Tibial artery (tissue), 4 donors: ENCODE measurements around the gene PGGHG.
"Not testable (repeated sequence)": the region's sequence is repeated elsewhere in the genome, so short reads cannot be mapped to it uniquely, and the experiment has no call there.

Experiments
- DNase-seq, 2 donors: peaks; one replicate each; pipeline ENCODE4 v3.0.0-alpha.2; 2019
- H3K27ac ChIP-seq, 2 donors: fragments of 200-600 bp; sonication (generic) in 1 of 2; 1 replicate in 1 of 2; 2 replicates in 1 of 2; pipeline ENCODE4 v1.5.1; 2018 to 2019; ENCODE audit warnings: mild to moderate bottlenecking in 1 of 2
- H3K27me3 ChIP-seq, 2 donors: fragments of 200-600 bp; sonication (generic) in 1 of 2; one replicate each; pipeline versions ENCODE4 v1.5.1 to v1.6.0; 2016 to 2019
- H3K36me3 ChIP-seq, 3 donors: fragments of 200-600 bp; sonication (generic) in 2 of 3; one replicate each; pipeline ENCODE4 v1.5.1; 2016 to 2019; ENCODE audit warnings: mild to moderate bottlenecking in 2 of 3
- H3K4me1 ChIP-seq, 4 donors: fragments of 200-600 bp; sonication (generic) in 2 of 4; 1 replicate in 3 of 4; 2 replicates in 1 of 4; pipeline ENCODE4 v1.5.1; 2016 to 2019
- H3K4me3 ChIP-seq, 2 donors: fragments of 200-600 bp; sonication (generic) in 1 of 2; 1 replicate in 1 of 2; 2 replicates in 1 of 2; pipeline ENCODE4 v1.5.1; 2018 to 2019; ENCODE audit warnings: mild to moderate bottlenecking in 2 of 2
- H3K9me3 ChIP-seq, 3 donors: fragments of 200-600 bp; sonication (generic) in 1 of 3; one replicate each; pipeline ENCODE4 v1.5.1; 2016 to 2019
- intact Hi-C: fragments of 100-400 bp; cut with DNase I; formaldehyde crosslinking; loops from one replicate; pipeline ENCODE4 v1.15.0; 2023; ENCODE audit warnings: low total_unique reads
- TF ChIP-seq, protein P1 (sequence below), 2 experiments: fragments of 200-600 bp in 1 of 2; fragments of 450-650 bp in 1 of 2; IDR thresholded peaks; one replicate each; pipeline ENCODE4 v1.5.1; 2017 to 2019; ENCODE audit warnings: antibody characterized with exemption in 2 of 2, mild to moderate bottlenecking in 1 of 2, moderate library complexity in 1 of 2

PGGHG gene

DNA sequence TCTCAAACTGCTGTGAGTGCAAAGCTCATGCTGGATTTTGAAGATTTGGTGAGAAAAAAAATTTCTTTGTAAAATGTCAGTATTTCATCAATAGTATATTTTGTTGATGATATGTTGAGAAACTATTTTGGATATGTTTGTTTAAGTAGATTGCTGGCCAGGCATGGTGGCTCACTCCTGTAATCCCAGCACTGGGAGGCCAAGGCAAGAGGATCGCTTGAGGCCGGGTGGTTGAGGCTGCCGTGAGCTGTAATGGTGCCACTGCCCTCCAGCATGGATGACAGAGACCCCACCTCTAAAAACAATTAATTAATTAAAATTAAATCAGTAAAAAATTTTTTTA, 38.6 kb downstream of the PGGHG start:
- peak overlapping the region; percentile 65 to 68 for H3K27ac ChIP-seq
- H3K4me3 ChIP-seq, result peak overlapping the region in 1 of 2 donors; percentile 12
- TF ChIP-seq, protein P1, sequence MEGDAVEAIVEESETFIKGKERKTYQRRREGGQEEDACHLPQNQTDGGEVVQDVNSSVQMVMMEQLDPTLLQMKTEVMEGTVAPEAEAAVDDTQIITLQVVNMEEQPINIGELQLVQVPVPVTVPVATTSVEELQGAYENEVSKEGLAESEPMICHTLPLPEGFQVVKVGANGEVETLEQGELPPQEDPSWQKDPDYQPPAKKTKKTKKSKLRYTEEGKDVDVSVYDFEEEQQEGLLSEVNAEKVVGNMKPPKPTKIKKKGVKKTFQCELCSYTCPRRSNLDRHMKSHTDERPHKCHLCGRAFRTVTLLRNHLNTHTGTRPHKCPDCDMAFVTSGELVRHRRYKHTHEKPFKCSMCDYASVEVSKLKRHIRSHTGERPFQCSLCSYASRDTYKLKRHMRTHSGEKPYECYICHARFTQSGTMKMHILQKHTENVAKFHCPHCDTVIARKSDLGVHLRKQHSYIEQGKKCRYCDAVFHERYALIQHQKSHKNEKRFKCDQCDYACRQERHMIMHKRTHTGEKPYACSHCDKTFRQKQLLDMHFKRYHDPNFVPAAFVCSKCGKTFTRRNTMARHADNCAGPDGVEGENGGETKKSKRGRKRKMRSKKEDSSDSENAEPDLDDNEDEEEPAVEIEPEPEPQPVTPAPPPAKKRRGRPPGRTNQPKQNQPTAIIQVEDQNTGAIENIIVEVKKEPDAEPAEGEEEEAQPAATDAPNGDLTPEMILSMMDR (IDR thresholded peaks at IDR 0.05), result no peak
- H3K27me3 ChIP-seq, result no peaks in the 10 kb centered on the region
- no peak for DNase-seq
- peaks cover 8 to 37% (median 24%) of the 10 kb centered on the region in 4 donors for H3K4me1 ChIP-seq
- no peaks in the 10 kb centered on the region for H3K36me3 ChIP-seq
- intact Hi-C loops, result no loop called here
- H3K9me3 ChIP-seq, result no peaks in the 10 kb centered on the region

DNA sequence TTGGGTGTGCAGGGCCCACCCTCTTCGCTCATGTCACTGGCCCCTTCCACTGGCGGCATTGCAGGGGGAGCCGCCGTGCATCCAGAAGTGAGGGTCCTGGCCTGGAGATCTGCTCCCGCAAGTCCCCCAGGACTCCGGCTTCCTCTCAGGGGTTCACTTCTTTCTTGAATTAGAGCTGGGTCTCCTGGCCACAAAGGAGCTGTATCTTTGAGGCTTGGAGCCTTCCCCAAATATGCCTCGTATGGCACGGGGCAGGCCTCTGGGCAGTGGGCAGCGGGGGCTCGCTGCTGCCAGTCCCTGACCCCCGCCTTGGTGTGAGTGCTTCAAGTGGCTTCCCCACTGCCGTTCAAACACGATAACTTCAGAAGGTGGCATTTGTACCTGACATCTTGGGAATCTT, 39.1 kb downstream of the PGGHG start:
- Histone ChIP-seq H3K4me1 (peaks cover 8 to 37% (median 24%) of the 10 kb centered on the region in 4 donors), H3K27me3 (no peaks in the 10 kb centered on the region), H3K9me3 (no peaks in the 10 kb centered on the region), H3K36me3 (no peaks in the 10 kb centered on the region), H3K4me3 (no peak overlapping the region), H3K27ac (no peak overlapping the region)
- DNase-seq, result peak in 1 of 2 donors; percentile 53
- intact Hi-C loops, result no loop called here
- TF ChIP-seq, protein P1 (IDR thresholded peaks at IDR 0.05), result no peak

DNA sequence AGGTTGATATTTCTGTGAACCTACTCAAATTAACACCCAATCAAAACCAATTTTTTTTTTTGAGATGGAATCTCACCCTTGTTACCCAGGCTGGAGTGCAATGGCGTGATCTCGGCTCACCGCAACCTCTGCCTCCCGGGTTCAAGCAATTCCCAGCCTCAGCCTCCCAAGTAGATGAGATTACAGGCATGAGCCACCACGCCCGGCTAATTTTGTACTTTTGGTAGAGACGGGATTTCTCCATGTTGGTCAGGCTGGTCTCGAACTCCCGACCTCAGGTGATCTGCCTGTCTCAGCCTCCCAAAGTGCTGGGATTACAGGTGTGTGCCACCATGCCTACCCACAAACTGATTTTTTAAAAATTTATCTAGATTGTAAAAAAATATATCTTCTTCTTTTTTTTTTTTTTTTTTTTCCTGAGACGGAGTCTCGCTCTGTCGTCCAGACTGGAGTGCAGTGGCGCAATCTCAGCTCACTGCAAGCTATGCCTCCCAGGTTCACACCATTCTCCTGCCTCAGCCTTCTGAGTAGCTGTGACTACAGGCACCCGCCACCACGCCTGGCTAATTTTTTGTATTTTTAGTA, 39.7 kb downstream of the PGGHG start:
- intact Hi-C loops, H3K27me3 ChIP-seq, H3K36me3 ChIP-seq, H3K9me3 ChIP-seq, H3K4me3 ChIP-seq, H3K27ac ChIP-seq: not testable (repeated sequence)
- H3K4me1 ChIP-seq, result peaks cover 8 to 37% (median 24%) of the 10 kb centered on the region in 4 donors
- DNase-seq, result peak in 1 of 2 donors; percentile 35

DNA sequence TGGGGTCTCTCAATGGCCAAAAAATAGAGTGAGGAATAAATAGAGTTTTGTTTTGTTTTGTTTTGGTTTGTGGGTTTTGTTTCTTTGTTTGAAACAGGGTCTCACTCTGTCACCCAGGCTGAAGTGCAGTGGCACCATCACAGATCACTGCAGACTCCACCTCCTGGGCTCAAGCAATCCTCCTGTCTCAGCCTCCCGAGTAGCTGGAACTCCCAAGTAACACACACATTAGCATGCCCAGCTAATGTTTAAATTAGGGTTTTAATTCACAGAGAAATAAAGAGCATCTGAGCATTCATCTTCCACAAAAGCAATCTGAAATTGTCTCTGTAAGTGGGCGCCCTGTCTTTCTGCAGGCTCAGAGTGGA, 40.9 kb downstream of the PGGHG start:
- H3K4me1 ChIP-seq, result peaks cover 8 to 28% (median 21%) of the 10 kb centered on the region in 4 donors

DNA sequence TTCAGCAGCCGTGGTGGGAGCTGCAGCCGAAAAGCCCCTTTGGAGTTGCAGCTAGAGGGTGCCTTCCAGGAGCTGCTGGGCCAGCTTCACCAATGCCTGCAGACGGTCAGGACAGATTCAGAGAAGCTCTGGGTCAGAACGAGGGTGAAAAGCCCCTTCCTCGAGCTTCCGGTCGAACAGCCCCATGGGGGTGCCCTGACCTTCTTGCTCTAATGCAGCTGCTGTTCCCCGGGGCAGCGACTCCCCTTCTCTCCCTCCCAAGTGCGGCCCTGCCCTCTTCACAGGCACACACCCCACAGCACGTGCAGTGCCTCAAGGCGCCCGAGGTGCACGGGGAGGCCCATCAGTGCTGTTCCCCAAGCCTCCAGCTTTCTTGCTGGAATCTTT, 41.4 kb downstream of the PGGHG start:
- DNase-seq, result peak in 1 of 2 donors; percentile 56

More for the DNA sequence above, 40.9 kb downstream of the PGGHG start:
- Histone ChIP-seq H3K9me3 (no peaks in the 10 kb centered on the region), H3K36me3 (no peaks in the 10 kb centered on the region), H3K27ac (no peak overlapping the region), H3K27me3 (no peaks in the 10 kb centered on the region), H3K4me3 (no peak overlapping the region)
- peak in 1 of 2 donors; percentile 2 for DNase-seq
- intact Hi-C loops, result no loop called here
- TF ChIP-seq, protein P1 (IDR thresholded peaks at IDR 0.05), result no peak

DNA sequence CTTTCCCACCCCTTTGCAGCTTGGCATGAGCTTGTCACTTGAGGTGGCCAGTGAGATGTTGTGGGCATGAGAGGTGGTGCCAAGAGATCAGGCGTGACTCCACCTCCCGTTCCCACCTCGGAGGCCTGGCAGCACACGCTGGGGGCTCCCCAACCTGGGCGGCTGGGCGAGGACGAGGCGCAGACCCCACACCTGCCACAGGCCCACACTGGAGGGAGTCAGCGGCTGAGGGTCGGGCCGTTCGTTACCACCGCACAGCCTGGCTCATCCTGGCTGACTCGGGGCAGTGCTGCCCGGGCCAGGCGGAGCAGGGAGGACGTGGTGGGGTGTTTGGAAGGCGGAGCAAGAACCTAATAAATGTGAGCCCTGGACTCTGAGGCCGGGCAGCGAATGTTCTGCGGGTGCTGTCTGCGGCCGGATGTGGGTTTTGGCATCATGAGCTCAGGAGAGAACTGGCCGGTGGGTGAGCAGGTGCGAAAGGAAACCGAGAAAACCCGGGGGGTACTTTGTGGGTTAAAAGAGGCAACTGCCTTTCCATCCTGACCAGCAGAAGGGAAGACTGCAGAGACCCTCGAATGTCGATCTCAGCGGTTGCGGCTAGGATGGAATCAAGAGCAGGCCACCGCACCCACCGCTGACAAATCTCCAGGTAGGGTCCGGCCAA, 41.9 kb downstream of the PGGHG start:
- no peaks in the 10 kb centered on the region for H3K9me3 ChIP-seq
- no peaks in the 10 kb centered on the region for H3K36me3 ChIP-seq
- TF ChIP-seq, protein P1 (IDR thresholded peaks at IDR 0.05), result no peak
- intact Hi-C loops, result no loop called here
- peaks cover 8 to 22% (median 17%) of the 10 kb centered on the region in 4 donors for H3K4me1 ChIP-seq
- H3K4me3 ChIP-seq, result no peak overlapping the region
- H3K27ac ChIP-seq, result no peak overlapping the region
- H3K27me3 ChIP-seq, result no peaks in the 10 kb centered on the region
- peak in 1 of 2 donors; percentile 64 for DNase-seq

More for the DNA sequence above, 41.4 kb downstream of the PGGHG start:
- Histone ChIP-seq H3K36me3 (no peaks in the 10 kb centered on the region), H3K27ac (no peak overlapping the region), H3K4me3 (no peak overlapping the region), H3K4me1 (peaks cover 8 to 27% (median 21%) of the 10 kb centered on the region in 4 donors), H3K27me3 (no peaks in the 10 kb centered on the region), H3K9me3 (no peaks in the 10 kb centered on the region)
- intact Hi-C loops, result no loop called here
- TF ChIP-seq, protein P1 (IDR thresholded peaks at IDR 0.05), result no peak
